HEK293 (cell line): ENCODE data around the gene BHMT2.

Experiments used
- CTCF ChIA-PET: fragments of 350-600 bp; formaldehyde crosslinking; extraction: SDS; loops from one replicate; lab custom pipeline; 2021; ENCODE audit warnings: antibody characterized with exemption; lab: Yijun Ruan, JAX
- POLR2A ChIA-PET: fragments of 300-600 bp; formaldehyde crosslinking; extraction: SDS; loops from one replicate; lab custom pipeline; 2020; ENCODE audit warnings: antibody characterized with exemption, inconsistent platforms; lab: Yijun Ruan, JAX
- H3K27ac ChIP-seq: fragments of 200-500 bp; sonication (Bioruptor generic); 2 replicates; pipeline ENCODE4 v1.5.1; 2014; ENCODE audit warnings: low read depth, low read length, control low read depth, inconsistent platforms; ENCODE audit errors: extremely low read depth
- H3K36me3 ChIP-seq, 2 experiments: fragments of 200-500 bp in 1 of 2; sonication (Bioruptor generic) in 1 of 2; 1 replicate in 1 of 2; 2 replicates in 1 of 2; pipeline ENCODE4 v1.5.1; 2014 to 2017; ENCODE audit warnings: inconsistent platforms in 2 of 2, low read length in 2 of 2; ENCODE audit not compliant: control insufficient read depth in 2 of 2, insufficient read depth in 1 of 2
- H3K4me1 ChIP-seq: fragments of 200-500 bp; sonication (Bioruptor generic); 2 replicates; pipeline ENCODE4 v1.5.1; 2014; ENCODE audit warnings: mild to moderate bottlenecking, low read length, inconsistent platforms; ENCODE audit not compliant: control insufficient read depth, insufficient read depth
- H3K4me3 ChIP-seq: 2 replicates; pipeline ENCODE4 v1.5.1; 2011; ENCODE audit warnings: low read depth, mild to moderate bottlenecking, control low read depth, low read length, moderate library complexity
- H3K9me3 ChIP-seq: fragments of 200-500 bp; sonication (Bioruptor generic); 2 replicates; pipeline ENCODE4 v1.5.1; 2014; ENCODE audit warnings: low read depth, low read length, inconsistent platforms; ENCODE audit not compliant: control insufficient read depth, insufficient read depth
- GLIS1 ChIP-seq: fragments of 450-650 bp; formaldehyde crosslinking; IDR thresholded peaks from 2 replicates; pipeline ENCODE4 v1.5.1; 2016; ENCODE audit warnings: missing biosample characterization, missing genetic modification characterization
- HOXD13 ChIP-seq: sonication (generic); formaldehyde crosslinking; IDR thresholded peaks from 2 replicates; pipeline ENCODE4 v1.8.0; 2022; ENCODE audit warnings: missing genetic modification reagents, borderline replicate concordance
- PRDM1 ChIP-seq: fragments of 450-650 bp; formaldehyde crosslinking; IDR thresholded peaks from 2 replicates; pipeline ENCODE4; 2016; ENCODE audit warnings: missing biosample characterization, missing genetic modification characterization
- PRDM2 ChIP-seq: fragments of 450-650 bp; formaldehyde crosslinking; IDR thresholded peaks from 2 replicates; pipeline ENCODE4 v1.5.1; 2016; ENCODE audit warnings: missing biosample characterization, missing genetic modification characterization, borderline replicate concordance
- SALL2 ChIP-seq: fragments of 450-650 bp; formaldehyde crosslinking; IDR thresholded peaks from 2 replicates; pipeline ENCODE4 v1.5.0; 2017; ENCODE audit warnings: missing biosample characterization, mild to moderate bottlenecking, missing genetic modification characterization, borderline replicate concordance
- SP2 ChIP-seq: fragments of 450-650 bp; formaldehyde crosslinking; IDR thresholded peaks from 2 replicates; pipeline ENCODE4 v1.5.1; 2016; ENCODE audit warnings: missing biosample characterization, missing genetic modification characterization
- SP7 ChIP-seq: fragments of 450-650 bp; formaldehyde crosslinking; IDR thresholded peaks from 2 replicates; pipeline ENCODE4 v1.5.1; 2016; ENCODE audit warnings: missing biosample characterization, missing genetic modification characterization
- ZBTB10 ChIP-seq: fragments of 450-650 bp; formaldehyde crosslinking; IDR thresholded peaks from 2 replicates; pipeline ENCODE4 v1.5.1; 2016; ENCODE audit warnings: missing biosample characterization, missing genetic modification characterization
- ZBTB20 ChIP-seq: fragments of 450-650 bp; formaldehyde crosslinking; IDR thresholded peaks from 2 replicates; pipeline ENCODE4 v1.5.1; 2016; ENCODE audit warnings: missing biosample characterization, missing genetic modification characterization
- ZNF133 ChIP-seq: fragments of 450-650 bp; formaldehyde crosslinking; IDR thresholded peaks from 2 replicates; pipeline ENCODE4 v1.5.1; 2016; ENCODE audit warnings: missing biosample characterization, missing genetic modification characterization
- ZNF146 ChIP-seq: fragments of 450-650 bp; formaldehyde crosslinking; IDR thresholded peaks from 2 replicates; pipeline ENCODE4 v1.5.1; 2016; ENCODE audit warnings: missing biosample characterization, missing genetic modification characterization
- ZNF2 ChIP-seq: fragments of 450-650 bp; formaldehyde crosslinking; IDR thresholded peaks from 2 replicates; pipeline ENCODE4 v1.5.1; 2016; ENCODE audit warnings: missing biosample characterization, missing genetic modification characterization
- ZNF335 ChIP-seq: fragments of 450-650 bp; formaldehyde crosslinking; conservative IDR thresholded peaks from 2 replicates; pipeline ENCODE4 v1.5.1; 2016; ENCODE audit warnings: missing biosample characterization, missing genetic modification characterization
- ZNF48 ChIP-seq: fragments of 450-650 bp; formaldehyde crosslinking; IDR thresholded peaks from 2 replicates; pipeline ENCODE4 v1.5.1; 2016; ENCODE audit warnings: missing biosample characterization, missing genetic modification characterization
- ZNF488 ChIP-seq: fragments of 450-650 bp; formaldehyde crosslinking; IDR thresholded peaks from 2 replicates; pipeline ENCODE4 v1.5.1; 2016; ENCODE audit warnings: missing biosample characterization, missing genetic modification characterization
- ZNF521 ChIP-seq: fragments of 450-650 bp; formaldehyde crosslinking; IDR thresholded peaks from 2 replicates; pipeline ENCODE4 v1.5.1; 2017; ENCODE audit warnings: missing biosample characterization, mild to moderate bottlenecking, missing genetic modification characterization
- ZNF560 ChIP-seq: fragments of 450-650 bp; formaldehyde crosslinking; IDR thresholded peaks from 2 replicates; pipeline ENCODE4 v1.5.1; 2017; ENCODE audit warnings: missing biosample characterization, missing genetic modification characterization, borderline replicate concordance
- ZNF692 ChIP-seq: fragments of 450-650 bp; formaldehyde crosslinking; IDR thresholded peaks from 2 replicates; pipeline ENCODE4 v1.5.1; 2016; ENCODE audit warnings: missing biosample characterization, missing genetic modification characterization
- ZNF747 ChIP-seq: fragments of 450-650 bp; formaldehyde crosslinking; IDR thresholded peaks from 2 replicates; pipeline ENCODE4 v1.5.1; 2016; ENCODE audit warnings: missing biosample characterization, missing genetic modification characterization
- ZSCAN30 ChIP-seq: fragments of 450-650 bp; IDR thresholded peaks from 2 replicates; pipeline ENCODE4 v1.5.1; 2018; ENCODE audit warnings: missing biosample characterization, mild to moderate bottlenecking, missing genetic modification characterization, moderate library complexity
- ZSCAN4 ChIP-seq: fragments of 450-650 bp; formaldehyde crosslinking; IDR thresholded peaks from 2 replicates; pipeline ENCODE4 v1.5.1; 2017; ENCODE audit warnings: missing biosample characterization, missing genetic modification characterization

Gene BHMT2

GRCh38 chr5:79130781-79131180 is 61.2 kb downstream of the BHMT2 start:
- Histone ChIP-seq H3K4me1 (no peaks in the 10 kb centered on the region), H3K27ac (no peak overlapping the region), H3K4me3 (no peak overlapping the region), H3K36me3 (no peaks in the 10 kb centered on the region), H3K9me3 (no peaks in the 10 kb centered on the region)
- no peak for TF ChIP-seq ZNF521 (tag by site-specific recombination)
- TF ChIP-seq ZSCAN4, result no peak
- no peak for TF ChIP-seq PRDM2
- no peak for TF ChIP-seq GLIS1 (tag by site-specific recombination)
- no peak for TF ChIP-seq ZNF692 (tag by site-specific recombination)
- TF ChIP-seq PRDM1 (tag by site-specific recombination), result no peak
- TF ChIP-seq ZNF335 (tag by site-specific recombination), result no peak
- ChIA-PET CTCF (interaction anchor here (0.6 to 6.6 kb wide), 6 partner anchors 102 to 875 kb away, joined by 3 to 303 read pairs (median 4); no protein-coding TSS in a partner anchor), POLR2A (no interaction called here)

GRCh38 chr5:79133121-79133656 is 63.6 kb downstream of the BHMT2 start:
- H3K9me3 ChIP-seq, result no peaks in the 10 kb centered on the region
- peak overlapping the region; percentile 29 for H3K4me3 ChIP-seq
- no peaks in the 10 kb centered on the region for H3K36me3 ChIP-seq
- ChIA-PET POLR2A (interaction anchor here (0.9 to 1.9 kb wide), 2 partner anchors 108 to 365 kb away, joined by 4 to 12 read pairs; no protein-coding TSS in a partner anchor), CTCF (interaction anchor here (0.5 to 6.6 kb wide), 76 partner anchors 11 to 1481 kb away, joined by 3 to 303 read pairs (median 4); no protein-coding TSS in a partner anchor)
- peak overlapping the region; percentile 36; the same call in 1 of the 2 replicates for H3K27ac ChIP-seq
- no peaks in the 10 kb centered on the region for H3K4me1 ChIP-seq
- TF ChIP-seq ZNF560 (tag by site-specific recombination) (no peak), ZNF133 (tag by site-specific recombination) (no peak), HOXD13 (no peak), ZNF2 (0 out of 2 replicates have a peak, but pooled peaks have one; percentile 18), ZNF747 (no peak), SP2 (no peak), SP7 (tag by site-specific recombination) (no peak), ZBTB20 (no peak), ZNF488 (tag by site-specific recombination) (no peak), ZBTB10 (tag by site-specific recombination) (no peak), ZSCAN30 (tag by site-specific recombination) (no peak), ZNF48 (tag by site-specific recombination) (no peak), SALL2 (tag by site-specific recombination) (no peak), ZNF146 (tag by site-specific recombination) (no peak)
